ENCODE measurements around the gene GNAZ.

Gene GNAZ

GRCh38 chr22:23094695-23095681 is 24.7 kb downstream of the GNAZ start:
- no peak for DNase-seq

- DNase-seq = no peak
Observed at GRCh38 chr22:23095733-23096342, 25.5 kb downstream of the GNAZ start.

GRCh38 chr22:23097412-23098229 is 27.3 kb downstream of the GNAZ start:
- no peak for DNase-seq

GRCh38 chr22:23098230-23098705 is 27.9 kb downstream of the GNAZ start:
- no peak for DNase-seq

- no peak for DNase-seq
Observed at GRCh38 chr22:23098718-23099530, 28.6 kb downstream of the GNAZ start.

- DNase-seq = no peak
Observed at GRCh38 chr22:23099531-23099804, 29.1 kb downstream of the GNAZ start.

- DNase-seq = no peak
Observed at GRCh38 chr22:23100124-23100801, 29.9 kb downstream of the GNAZ start.

GRCh38 chr22:23101524-23101923 is 31.2 kb downstream of the GNAZ start:
- no peak for DNase-seq

- DNase-seq = no peak
Observed at GRCh38 chr22:23102002-23102655, 31.8 kb downstream of the GNAZ start.

GRCh38 chr22:23102776-23103175 is 32.5 kb downstream of the GNAZ start:
- DNase-seq = no peak

GRCh38 chr22:23103199-23103954 is 33.1 kb downstream of the GNAZ start:
- DNase-seq = no peak

- no peak for DNase-seq
Observed at GRCh38 chr22:23104187-23104971, 34.1 kb downstream of the GNAZ start.

GRCh38 chr22:23105304-23105703 is 35.0 kb downstream of the GNAZ start:
- no peak for DNase-seq

- DNase-seq = no peak
Observed at GRCh38 chr22:23105919-23106318, 35.6 kb downstream of the GNAZ start.

- DNase-seq = no peak
Observed at GRCh38 chr22:23106344-23106743, 36.0 kb downstream of the GNAZ start.

GRCh38 chr22:23106906-23107367 is 36.6 kb downstream of the GNAZ start:
- DNase-seq = no peak

GRCh38 chr22:23107487-23108248 is 37.3 kb downstream of the GNAZ start:
- DNase-seq = no peak

GRCh38 chr22:23108249-23109078 is 38.1 kb downstream of the GNAZ start:
- no peak for DNase-seq
